GM13977 (cell line): ENCODE results near the gene MCM9.
"Not testable (repeated sequence)": the region's sequence is repeated elsewhere in the genome, so short reads cannot be mapped to it uniquely, and the experiment has no call there.

ENCODE experiments used
- DNase-seq: peaks from one replicate; pipeline ENCODE4 v3.0.0; 2012; ENCODE audit warnings: low spot score
- CTCF ChIP-seq: IDR thresholded peaks from 2 replicates; pipeline ENCODE4 v1.5.1; 2012; ENCODE audit warnings: mild to moderate bottlenecking, control low read depth; ENCODE audit not compliant: insufficient read depth; ENCODE audit errors: extremely low read depth, missing control alignments
- in situ Hi-C: fragments of 300-500 bp; cut with MboI; formaldehyde crosslinking; loops from one replicate; pipeline ENCODE4 v1.12.0; 2022; ENCODE audit warnings: low sequenced_read_pairs, low pct_unique_long_range_greater_than_20kb, mixed read lengths, inconsistent platforms; ENCODE audit not compliant: unreplicated experiment

MCM9 gene

DNA sequence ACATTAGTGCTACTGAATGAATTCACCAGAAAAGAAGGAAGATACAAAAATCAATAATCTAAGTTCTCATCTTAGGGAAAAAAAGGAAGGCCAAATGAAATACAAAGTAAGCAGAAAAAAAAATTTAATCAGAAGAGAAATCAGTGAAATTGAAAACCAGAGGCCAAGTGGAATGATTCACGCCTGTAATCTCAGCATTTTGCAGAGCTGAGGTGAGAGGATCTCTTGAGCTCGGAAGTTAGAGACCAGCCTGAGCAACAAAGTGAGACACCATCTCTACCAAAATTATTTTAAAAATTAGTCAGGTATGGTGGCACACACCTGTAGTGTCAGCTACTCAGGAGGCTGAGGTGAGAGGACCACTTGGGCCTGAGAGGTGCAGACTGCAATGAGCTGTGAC lies 62.2 kb downstream of the MCM9 start:
- TF ChIP-seq CTCF, result no peak
- in situ Hi-C loops, result no loop called here
- DNase-seq, result no peak

DNA sequence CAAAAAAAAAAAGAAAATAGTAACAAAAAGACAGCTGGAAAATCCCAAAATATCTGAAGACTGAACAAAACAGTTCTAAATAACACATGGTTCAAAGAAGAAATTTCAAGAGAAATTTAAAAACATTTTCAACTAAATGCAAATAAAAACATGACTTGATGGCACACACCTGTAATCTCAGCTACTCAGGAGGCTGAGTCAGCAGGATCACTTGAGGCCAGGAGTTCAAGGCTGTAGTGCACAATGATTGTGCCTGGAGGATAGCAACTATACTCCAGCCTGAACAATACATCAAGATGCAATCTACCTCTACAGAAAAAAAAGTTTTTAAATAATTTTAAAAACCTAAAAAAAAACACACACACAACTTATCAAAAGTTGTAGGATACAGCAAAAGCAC lies 62.6 kb downstream of the MCM9 start:
- no peak for TF ChIP-seq CTCF
- DNase-seq, result no peak
- in situ Hi-C loops, result no loop called here

DNA sequence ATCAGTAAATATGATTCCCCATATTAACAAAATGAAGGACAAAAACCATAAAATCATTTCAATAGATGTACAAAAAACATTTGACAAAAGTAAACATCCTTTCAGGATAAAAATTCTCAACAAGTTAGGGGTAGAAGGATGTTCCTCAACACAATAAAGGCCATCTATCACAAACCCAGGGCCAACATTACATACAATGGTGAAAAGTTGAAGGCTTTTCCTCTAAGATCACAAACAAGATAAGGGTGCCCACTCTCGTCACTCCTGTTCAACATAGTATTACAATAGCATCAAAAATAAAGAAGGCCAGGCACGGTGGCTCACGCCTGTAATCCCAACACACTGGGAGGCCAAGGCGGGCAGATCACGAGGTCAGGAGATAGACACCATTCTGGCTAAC lies 63.6 kb downstream of the MCM9 start:
- no peak for TF ChIP-seq CTCF
- in situ Hi-C loops, result no loop called here
- DNase-seq, result no peak

DNA sequence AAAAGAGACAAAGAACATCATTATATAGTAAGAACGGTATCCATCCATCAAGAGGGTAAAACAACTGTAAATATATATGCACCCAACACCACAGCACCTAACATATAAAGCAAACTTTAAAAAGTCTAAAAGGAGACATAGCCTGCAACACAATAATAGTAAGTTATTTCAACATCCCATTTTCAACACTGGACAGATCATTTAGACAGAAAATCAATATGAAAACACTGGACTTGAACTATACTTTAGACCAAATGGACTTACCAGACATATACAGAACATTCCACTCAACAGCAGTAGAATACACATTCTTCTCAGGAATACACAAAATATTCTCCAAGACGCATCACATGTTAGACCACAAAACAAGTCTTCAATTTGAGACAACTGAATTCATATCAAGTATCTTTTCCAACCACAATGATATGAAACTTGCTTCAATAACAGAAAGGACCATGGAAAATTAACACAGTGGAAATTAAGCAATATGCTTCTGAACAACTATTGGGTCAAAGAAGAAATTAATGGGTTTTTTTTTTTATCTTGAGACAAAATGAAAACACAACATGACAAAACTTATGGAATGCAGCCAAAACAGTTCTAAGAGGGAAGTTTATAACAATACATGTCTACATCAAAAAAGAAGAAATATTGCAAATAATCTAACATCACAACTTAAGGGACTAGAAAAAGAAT lies 64.9 kb downstream of the MCM9 start:
- TF ChIP-seq CTCF, result no peak
- no peak for DNase-seq
- in situ Hi-C loops, result no loop called here

GRCh38 chr6:118869350-118869749 lies 65.6 kb downstream of the MCM9 start:
- in situ Hi-C loops, result no loop called here
- no peak for DNase-seq
- no peak for TF ChIP-seq CTCF

GRCh38 chr6:118868901-118869300 lies 66.1 kb downstream of the MCM9 start:
- DNase-seq, in situ Hi-C loops: not testable (repeated sequence)

DNA sequence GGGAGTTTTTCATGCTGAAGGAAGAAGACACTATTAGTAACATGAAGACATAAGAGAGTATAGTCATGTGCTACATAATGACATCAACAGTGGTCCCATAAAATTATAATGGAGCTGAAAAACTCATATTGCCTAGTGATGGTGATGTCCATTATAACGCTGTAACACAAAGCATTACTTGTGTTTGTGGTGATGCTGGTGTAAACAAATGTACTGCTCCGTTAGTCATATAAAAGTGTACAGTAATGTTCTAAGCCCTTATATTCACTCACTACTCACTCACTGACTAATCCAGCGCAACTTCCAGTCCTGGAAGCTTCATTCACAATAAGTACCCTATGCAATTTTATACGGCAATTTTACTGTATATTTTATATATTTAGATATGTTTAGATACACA lies 67.8 kb downstream of the MCM9 start:
- no peak for TF ChIP-seq CTCF
- in situ Hi-C loops, result no loop called here
- no peak for DNase-seq
